Mononuclear cell (primary cell): ENCODE measurements around the gene TMEM132C. TPM values are rescaled to one million over a fixed set of nuclear protein-coding genes. Genes with fewer than 3 reads are reported as not detected.
"Not testable (repeated sequence)": the region's sequence is repeated elsewhere in the genome, so short reads cannot be mapped to it uniquely, and the experiment has no call there.

Experiments used
- H3K27me3 ChIP-seq: 2 replicates; pipeline ENCODE4 v1.6.0; 2011; ENCODE audit warnings: low read length, control low read depth; ENCODE audit not compliant: insufficient read depth
- H3K4me1 ChIP-seq: 2 replicates; pipeline ENCODE4 v1.5.1; 2011; ENCODE audit warnings: mild to moderate bottlenecking, low read length, control low read depth; ENCODE audit not compliant: insufficient read depth
- H3K4me3 ChIP-seq: 2 replicates; pipeline ENCODE4 v1.5.1; 2011; ENCODE audit warnings: mild to moderate bottlenecking, low read length, moderate library complexity
- H3K9me3 ChIP-seq: 2 replicates; pipeline ENCODE4 v1.5.1; 2011; ENCODE audit warnings: low read depth, mild to moderate bottlenecking, control low read depth, low read length
- total RNA-seq: library from RNA; depleted of rRNA; stranded (reverse); fragments of >200 nt; gene quantifications from one replicate; pipeline ENCODE4 v1.2.3, GENCODE V29; 2012

TMEM132C gene
- total RNA-seq, 1 donor, result under 0.01 TPM

DNA sequence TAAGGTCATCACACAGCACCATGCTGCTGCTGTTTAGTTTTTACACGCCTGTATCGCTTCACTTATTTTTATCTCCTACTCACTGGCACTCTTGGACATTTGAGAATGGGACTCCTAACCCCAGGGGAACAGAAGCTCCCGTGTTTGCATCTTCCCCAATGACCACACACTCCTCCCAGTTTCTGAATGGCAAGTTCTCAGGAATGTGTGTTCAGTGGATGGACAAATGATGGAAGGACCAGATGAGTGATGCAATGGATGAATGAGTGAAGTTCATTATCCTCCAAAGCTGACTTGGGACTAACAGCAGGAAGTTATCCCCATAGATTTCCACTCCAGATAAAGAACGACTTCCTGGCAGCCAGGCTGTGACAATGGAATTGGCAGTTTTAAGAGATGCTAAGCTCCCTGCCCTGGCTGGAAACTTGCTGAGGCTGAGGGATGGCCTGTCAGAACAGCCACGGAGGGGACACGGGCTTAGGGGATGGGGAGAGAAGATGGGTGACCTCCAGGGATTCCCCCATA, 325.3 kb downstream of the TMEM132C start:
- H3K9me3 ChIP-seq, result no peaks in the 10 kb centered on the region
- H3K4me3 ChIP-seq, result no peak overlapping the region

DNA sequence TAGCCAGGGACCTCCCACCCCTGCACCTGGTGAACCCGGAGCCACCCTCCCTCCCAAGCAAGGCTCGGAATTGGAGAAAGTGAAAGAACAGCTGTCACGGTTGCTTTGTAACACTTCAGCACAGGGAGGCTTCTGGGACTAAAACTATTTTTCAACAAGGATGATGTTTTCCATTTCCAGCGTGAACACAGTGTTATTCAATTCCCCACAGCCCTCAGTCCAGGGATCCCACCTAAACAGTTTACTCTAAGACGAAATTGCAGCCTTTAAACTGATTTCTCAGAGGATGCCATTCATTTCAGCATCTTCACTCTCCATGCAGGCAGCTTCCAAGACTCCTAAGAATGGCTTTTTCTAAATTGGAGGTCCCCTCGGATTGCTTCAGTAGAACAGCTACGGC, 327.6 kb downstream of the TMEM132C start:
- Histone ChIP-seq H3K4me3 (no peak overlapping the region), H3K9me3 (no peaks in the 10 kb centered on the region), H3K4me1 (no peaks in the 10 kb centered on the region)

More for the DNA sequence above, 325.3 kb downstream of the TMEM132C start:
- no peaks in the 10 kb centered on the region for H3K4me1 ChIP-seq
- H3K27me3 ChIP-seq, result no peaks in the 10 kb centered on the region

DNA sequence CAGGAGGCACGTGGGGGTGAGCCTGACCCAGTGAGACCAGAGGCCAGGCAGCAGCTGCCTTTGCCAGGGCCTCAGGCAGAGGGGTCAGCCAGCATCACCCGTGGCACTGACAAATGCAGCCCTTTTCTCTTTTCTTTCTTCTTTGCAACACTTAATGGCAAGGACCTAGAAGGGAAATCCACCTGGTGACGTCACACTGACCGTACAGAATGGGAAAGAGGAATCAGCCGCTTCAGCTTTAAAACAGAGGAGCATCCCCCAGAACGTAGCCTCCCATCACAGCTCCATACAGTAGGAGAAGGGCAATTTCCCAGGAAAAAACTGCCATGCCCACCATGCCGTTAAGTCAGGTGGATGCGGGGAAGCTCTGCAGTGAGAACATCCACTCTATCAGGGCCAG, 328.6 kb downstream of the TMEM132C start:
- Histone ChIP-seq H3K4me1 (no peaks in the 10 kb centered on the region), H3K27me3 (no peaks in the 10 kb centered on the region), H3K4me3 (no peak overlapping the region), H3K9me3 (no peaks in the 10 kb centered on the region)

More for the DNA sequence above, 327.6 kb downstream of the TMEM132C start:
- H3K27me3 ChIP-seq, result no peaks in the 10 kb centered on the region

DNA sequence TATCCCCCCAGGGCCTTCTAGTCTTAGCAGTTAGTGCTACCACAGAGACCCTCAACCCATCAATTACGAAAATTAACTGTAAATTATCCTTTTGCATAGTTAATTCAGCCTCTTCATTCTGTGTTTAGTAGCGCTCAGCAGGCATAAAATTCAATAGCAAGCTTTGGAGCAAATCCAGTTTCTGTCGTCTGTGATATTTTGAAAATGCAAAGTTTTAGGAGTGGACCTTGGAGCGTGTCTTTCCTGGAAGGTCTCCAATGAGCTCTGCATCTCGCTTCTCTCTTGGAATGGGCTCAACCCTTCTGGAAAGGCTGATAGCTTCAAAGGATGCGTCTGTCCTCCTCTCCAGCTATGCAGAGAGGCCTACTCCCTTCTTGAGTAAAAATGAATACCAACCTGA, 333.9 kb downstream of the TMEM132C start:
- no peaks in the 10 kb centered on the region for H3K27me3 ChIP-seq
- H3K4me1 ChIP-seq, result no peaks in the 10 kb centered on the region
- no peaks in the 10 kb centered on the region for H3K9me3 ChIP-seq
- H3K4me3 ChIP-seq, result no peak overlapping the region

DNA sequence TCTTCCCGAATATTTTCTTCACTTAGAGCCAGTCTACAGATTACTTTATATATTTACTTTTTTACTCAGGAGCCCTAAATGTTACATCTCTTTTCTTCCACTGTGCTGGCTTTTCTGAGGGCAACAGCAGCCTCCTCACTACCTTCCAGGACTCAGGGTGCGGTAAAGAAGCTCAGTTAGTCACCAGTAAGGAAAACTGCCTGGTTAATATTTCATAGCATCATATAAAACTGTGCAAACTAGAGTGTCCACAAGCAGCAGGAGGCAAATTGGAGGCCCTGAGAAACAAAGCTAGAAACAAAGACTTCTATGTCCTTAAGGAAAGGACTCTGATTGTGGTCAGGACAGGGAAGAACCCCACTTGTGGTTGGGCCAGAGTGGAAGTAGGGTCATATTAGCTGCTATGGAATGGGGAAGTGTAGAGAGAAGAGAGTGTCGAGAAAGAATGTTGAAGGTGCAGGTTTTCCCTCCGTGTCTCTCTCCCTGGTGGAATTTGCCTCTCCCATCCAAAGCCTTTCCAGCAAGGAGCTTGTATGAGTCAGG, 336.7 kb downstream of the TMEM132C start:
- Histone ChIP-seq H3K4me1 (no peaks in the 10 kb centered on the region), H3K27me3 (no peaks in the 10 kb centered on the region), H3K9me3 (no peaks in the 10 kb centered on the region), H3K4me3 (no peak overlapping the region)

DNA sequence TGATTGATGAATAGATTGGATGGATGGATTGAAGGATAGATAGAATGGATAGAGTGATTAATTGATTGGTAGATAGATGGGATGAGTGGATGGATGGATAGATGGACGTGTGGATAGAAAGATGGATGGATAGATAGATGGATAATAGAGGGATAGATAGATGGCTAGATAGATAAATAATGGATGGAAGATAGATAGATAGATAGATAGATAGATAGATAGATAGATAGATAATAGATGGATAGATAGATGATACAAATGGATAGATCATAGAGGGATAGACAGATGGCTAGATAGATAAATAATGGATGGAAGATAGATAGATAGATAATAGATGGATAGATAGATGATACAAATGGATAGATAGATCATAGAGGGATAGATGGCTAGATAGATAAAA, 337.2 kb downstream of the TMEM132C start:
- H3K27me3 ChIP-seq, H3K9me3 ChIP-seq, H3K4me3 ChIP-seq, H3K4me1 ChIP-seq: not testable (repeated sequence)

DNA sequence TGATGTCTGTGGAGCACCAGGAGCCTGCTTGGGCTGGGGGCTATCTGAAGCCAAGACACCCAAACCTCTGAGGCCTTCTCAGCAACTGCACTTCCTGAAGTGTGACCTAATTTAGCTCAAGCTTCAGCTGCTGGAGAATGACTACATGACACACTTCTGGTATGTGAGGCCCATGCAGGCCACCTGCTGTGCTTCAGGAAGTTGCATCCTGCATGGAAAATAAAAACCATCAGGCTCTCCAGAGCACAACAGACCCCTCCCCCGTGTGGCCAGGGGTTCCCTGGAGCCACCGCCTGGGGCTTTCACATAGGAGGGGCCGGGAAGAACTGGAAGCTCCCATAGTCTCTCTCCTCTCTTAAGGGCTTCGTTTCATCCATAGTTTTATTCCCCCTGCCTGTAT, 339.1 kb downstream of the TMEM132C start:
- Histone ChIP-seq H3K9me3 (no peaks in the 10 kb centered on the region), H3K27me3 (no peaks in the 10 kb centered on the region), H3K4me1 (no peaks in the 10 kb centered on the region), H3K4me3 (no peak overlapping the region)

DNA sequence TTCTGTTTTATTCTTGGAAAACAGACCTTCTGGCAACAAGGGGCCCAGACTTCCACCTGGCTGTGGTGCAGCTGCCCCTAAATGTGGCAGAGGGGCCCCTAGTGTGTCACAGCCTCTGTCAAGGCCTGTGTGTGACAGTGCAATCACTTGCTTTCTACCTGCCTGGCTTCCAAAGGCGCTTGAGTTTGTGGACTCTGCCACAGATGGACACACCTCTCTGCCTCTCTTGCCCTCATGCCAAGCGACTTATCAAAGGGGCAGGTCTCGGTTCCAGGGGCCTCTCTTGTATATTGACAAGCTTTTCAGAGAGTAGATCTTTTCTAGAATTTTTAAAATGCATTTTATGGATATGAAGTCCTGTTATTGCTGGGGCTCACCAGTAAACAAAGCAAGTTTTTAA, 339.6 kb downstream of the TMEM132C start:
- H3K27me3 ChIP-seq, result no peaks in the 10 kb centered on the region
- H3K4me1 ChIP-seq, result no peaks in the 10 kb centered on the region
- no peak overlapping the region for H3K4me3 ChIP-seq
- no peaks in the 10 kb centered on the region for H3K9me3 ChIP-seq

DNA sequence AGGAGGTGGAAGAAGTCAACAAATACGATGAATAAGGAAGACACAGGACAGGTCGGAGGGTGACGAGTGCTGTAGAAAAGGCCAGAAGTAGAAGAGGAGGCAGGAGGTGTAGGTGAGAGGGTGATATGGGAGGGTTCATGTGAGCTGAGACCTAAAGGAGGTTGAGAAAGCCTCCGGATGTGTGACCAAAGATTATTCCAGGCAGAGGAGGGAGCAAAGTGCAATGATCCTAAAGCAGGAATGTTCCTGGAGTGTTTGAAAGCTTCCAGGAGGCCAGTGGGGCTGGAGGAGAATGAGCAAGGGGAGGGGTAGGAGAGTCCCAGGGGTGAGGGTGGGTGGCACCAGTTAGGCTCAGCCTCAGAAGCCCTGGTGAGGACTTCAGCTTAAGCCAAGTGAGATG, 340.0 kb downstream of the TMEM132C start:
- no peaks in the 10 kb centered on the region for H3K9me3 ChIP-seq

DNA sequence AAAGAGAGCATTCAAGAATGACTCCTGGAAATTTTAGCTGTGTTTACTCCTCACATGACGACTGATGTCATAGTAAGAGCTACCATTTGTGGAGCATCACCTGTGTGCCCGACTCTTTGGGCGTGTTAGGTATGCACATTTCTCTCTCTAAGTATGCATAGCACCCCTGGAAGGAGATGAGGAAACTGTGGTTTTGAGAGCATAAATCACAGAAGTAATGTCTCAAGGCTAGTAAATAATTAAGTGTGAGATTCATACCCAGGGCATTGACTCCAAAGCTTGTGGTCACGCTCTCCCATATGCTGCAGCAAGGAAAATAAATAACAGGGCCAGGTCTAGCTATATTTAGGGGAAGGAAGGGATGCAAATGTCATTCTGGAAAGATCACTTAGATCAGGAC, 340.7 kb downstream of the TMEM132C start:
- H3K4me3 ChIP-seq, result no peak overlapping the region
- no peaks in the 10 kb centered on the region for H3K9me3 ChIP-seq
- no peaks in the 10 kb centered on the region for H3K4me1 ChIP-seq
- no peaks in the 10 kb centered on the region for H3K27me3 ChIP-seq

More for the DNA sequence above, 340.0 kb downstream of the TMEM132C start:
- Histone ChIP-seq H3K4me3 (no peak overlapping the region), H3K4me1 (no peaks in the 10 kb centered on the region), H3K27me3 (no peaks in the 10 kb centered on the region)

DNA sequence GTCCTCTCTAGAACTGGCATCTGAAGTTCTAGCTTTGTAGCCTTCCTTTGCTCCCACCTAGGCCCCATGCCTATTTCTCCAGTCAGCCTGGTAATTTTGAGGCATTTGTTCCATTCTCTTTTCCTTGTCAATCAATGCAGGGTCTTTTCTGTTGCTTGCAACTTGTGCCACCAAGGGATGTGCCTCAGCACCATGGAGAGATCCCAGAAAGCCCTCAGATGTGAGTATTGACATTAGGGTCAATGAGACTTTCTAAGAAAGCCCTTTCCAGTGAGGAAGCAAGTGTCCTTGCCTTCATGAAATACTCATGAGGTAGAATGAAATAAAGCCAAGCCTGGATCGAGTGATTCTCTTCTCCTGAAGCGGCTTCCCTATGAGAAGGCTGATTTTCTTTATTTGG, 342.9 kb downstream of the TMEM132C start:
- Histone ChIP-seq H3K4me1 (no peaks in the 10 kb centered on the region), H3K4me3 (no peak overlapping the region), H3K27me3 (no peaks in the 10 kb centered on the region), H3K9me3 (no peaks in the 10 kb centered on the region)

DNA sequence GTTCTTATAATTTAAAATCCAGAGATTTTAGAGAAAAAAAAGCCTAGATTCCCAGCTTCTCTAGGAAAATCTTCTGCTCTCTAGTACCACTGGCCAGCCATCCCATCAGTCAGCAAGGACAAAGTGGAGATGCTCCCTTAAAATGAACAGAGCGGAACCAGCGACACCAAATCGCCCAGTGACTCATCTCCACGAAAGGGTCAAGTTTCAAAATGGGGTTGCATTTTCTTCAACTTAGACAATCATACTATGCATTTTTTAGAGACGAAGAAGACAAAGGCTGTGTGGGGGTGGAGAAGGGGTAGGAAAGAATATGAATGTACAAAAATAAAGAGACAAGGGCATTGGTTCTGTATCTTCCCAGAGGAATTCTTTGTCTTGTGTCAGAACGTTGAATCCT, 344.8 kb downstream of the TMEM132C start:
- no peaks in the 10 kb centered on the region for H3K27me3 ChIP-seq
- H3K9me3 ChIP-seq, result no peaks in the 10 kb centered on the region
- no peaks in the 10 kb centered on the region for H3K4me1 ChIP-seq
- H3K4me3 ChIP-seq, result no peak overlapping the region

DNA sequence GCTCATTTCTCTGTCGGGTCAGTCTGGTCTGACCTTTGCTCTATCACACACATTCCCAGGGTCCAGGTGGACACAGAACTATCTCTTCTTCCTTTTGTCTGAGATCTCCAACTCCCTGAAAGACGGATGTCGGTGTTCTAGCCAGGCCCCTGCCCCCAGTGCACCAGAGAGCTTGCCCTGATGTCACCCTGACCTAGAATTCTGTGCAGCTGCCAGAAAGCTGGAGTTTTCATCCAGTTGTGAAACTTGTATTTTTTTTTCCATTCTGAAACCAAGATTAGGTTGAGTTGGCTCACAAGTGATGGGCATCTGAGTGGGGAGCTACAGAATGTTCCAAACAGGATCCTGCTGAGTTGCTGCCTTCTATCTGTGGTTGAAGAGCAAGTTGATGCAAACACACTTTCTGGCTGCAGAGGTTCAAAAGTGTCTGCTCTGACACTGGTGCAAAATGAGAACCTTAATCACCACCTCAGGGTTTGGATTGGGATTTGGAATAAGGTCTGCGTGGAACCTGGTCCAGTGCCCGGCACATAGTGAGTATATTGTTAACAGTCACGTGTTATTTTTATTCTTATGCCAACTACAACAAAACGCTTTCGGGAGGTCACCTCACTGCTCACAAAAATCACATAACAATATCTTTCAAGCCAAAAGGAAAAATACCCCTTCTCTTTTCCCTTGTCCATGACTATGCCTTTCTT, 345.3 kb downstream of the TMEM132C start:
- Histone ChIP-seq H3K9me3 (no peaks in the 10 kb centered on the region), H3K27me3 (no peaks in the 10 kb centered on the region), H3K4me3 (no peak overlapping the region), H3K4me1 (no peaks in the 10 kb centered on the region)

DNA sequence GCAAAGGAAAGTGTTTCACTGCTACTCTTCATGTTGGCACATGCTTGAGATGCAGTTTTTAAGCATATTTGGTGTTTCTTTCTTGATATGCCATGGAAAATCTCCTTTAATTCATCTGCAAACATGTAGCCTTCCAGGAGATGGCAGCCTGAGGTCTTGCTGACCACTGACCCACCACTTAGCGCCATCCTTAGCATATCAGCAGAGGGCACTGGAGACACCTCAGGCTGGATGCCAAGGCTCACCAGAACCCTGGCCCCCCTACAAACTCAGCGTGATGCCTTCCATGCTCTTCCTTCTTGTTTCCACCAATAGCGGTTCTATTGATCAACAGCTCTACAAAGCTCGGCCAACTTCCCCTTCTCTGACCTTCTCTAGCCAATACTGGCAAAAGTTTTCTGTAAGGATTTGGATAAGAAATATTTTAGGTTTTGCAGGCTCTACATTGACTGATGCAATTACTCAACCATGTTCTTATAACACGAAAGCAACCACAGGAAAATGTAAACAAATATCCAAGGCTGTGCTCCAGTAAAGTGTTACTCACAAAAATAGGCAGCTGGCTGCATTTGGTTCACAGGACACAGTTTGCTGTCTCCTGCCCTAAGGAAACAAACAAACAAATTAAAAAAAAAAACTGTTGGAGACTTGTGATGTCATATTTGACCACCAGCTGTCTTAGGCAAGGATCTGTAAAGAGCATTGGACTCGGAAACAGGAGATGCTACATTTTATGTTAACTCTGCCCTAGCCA, 347.0 kb downstream of the TMEM132C start:
- H3K9me3 ChIP-seq, result no peaks in the 10 kb centered on the region
- H3K27me3 ChIP-seq, result no peaks in the 10 kb centered on the region
- H3K4me3 ChIP-seq, result no peak overlapping the region
- H3K4me1 ChIP-seq, result no peaks in the 10 kb centered on the region

DNA sequence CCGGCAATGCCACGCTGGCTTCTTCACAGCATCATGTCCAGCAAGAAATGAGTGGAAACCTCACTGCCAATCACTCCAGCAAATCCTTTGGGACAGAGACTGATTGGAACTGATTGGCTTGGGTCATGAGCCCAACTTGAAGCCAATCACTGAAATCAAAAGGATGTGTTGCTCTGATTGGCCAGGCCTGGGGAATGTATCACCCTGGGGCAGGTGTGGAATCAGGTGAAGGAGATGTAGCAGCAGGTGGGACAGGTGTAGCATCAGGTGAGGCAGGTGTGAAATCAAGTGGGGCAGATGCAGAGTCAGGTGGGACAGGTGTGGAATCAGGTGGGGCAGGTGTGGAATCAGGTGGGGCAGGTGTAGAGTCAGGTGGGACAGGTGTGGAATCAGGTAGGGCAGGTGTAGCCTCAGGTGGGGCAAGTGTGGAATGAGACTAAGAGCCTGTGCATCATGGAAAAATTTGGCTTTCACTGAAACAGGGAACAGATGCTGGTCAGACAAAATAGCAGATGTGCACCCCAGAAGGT, 350.4 kb downstream of the TMEM132C start:
- H3K4me3 ChIP-seq, result no peak overlapping the region
- no peaks in the 10 kb centered on the region for H3K4me1 ChIP-seq
- no peaks in the 10 kb centered on the region for H3K9me3 ChIP-seq
- H3K27me3 ChIP-seq, result no peaks in the 10 kb centered on the region
